Loucy (cell line): ENCODE data around the gene TRMT112.

Experiments used
- EZH2phosphoT487 ChIP-seq: fragments of 200-600 bp; IDR thresholded peaks from 2 replicates; pipeline ENCODE4 v1.6.1; 2018; ENCODE audit warnings: antibody characterized with exemption, mild to moderate bottlenecking, moderate library complexity, borderline replicate concordance
- TF ChIP-seq, protein P1 (sequence below): fragments of 200-600 bp; sonication (generic); conservative IDR thresholded peaks from 2 replicates; pipeline ENCODE4 v1.5.1; 2014; ENCODE audit warnings: mild to moderate bottlenecking, antibody characterized with exemption, low read length

DNA sequence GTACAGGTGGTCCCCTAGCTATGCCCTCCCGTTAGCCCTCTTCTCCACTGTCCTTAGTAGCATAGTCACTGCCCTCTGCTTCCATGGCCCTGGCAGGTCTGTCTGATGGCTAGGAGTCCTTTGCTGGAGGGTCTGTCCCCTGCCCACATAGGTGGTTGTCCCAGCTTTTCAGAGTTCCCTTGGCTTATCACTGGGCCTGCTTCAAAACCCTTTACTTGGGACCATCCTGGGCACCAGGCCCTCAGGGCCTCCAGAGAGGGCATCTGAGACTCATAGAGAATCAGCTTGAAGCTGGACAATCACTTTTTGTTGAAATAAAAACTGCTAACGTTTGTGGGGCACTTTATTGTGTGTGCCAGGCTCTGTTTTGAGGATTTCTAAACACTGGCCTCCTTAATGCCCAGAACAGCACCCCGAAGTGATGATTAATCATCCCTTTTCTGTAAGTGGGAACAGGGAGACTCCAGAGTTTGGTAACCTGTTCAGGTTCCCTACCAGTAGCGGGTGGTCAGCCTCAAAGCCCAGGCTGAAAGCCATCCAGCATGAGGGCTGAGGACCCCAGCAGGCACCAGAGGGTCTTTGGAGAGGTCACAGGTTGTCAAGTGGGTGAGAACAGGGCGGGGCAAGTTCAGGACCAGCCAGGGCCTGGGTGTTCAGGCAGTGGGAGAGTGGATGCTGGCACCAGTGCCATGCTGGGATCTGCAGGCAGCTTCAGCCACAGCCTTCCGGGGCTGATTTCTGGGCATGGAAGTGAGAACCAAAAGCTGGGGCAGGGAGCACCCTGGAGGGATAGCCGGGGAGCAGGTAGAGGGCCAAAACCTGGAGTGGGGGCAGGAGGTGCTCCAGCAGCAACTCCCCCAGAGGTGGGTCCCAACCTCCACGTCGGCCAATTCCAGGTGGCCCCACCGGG, 26.8 kb downstream of the TRMT112 start:
- TF ChIP-seq, protein P1, sequence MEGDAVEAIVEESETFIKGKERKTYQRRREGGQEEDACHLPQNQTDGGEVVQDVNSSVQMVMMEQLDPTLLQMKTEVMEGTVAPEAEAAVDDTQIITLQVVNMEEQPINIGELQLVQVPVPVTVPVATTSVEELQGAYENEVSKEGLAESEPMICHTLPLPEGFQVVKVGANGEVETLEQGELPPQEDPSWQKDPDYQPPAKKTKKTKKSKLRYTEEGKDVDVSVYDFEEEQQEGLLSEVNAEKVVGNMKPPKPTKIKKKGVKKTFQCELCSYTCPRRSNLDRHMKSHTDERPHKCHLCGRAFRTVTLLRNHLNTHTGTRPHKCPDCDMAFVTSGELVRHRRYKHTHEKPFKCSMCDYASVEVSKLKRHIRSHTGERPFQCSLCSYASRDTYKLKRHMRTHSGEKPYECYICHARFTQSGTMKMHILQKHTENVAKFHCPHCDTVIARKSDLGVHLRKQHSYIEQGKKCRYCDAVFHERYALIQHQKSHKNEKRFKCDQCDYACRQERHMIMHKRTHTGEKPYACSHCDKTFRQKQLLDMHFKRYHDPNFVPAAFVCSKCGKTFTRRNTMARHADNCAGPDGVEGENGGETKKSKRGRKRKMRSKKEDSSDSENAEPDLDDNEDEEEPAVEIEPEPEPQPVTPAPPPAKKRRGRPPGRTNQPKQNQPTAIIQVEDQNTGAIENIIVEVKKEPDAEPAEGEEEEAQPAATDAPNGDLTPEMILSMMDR = no peak
- no peak for TF ChIP-seq EZH2phosphoT487
